NOMO-1 treated with DMSO at 0.1 percent for 48 hours (cell line): ENCODE measurements around the gene MSMO1.

Source experiments
- DNase-seq: peaks from one replicate; lab custom pipeline; 2025; ENCODE audit not compliant: unreplicated experiment; lab: John Stamatoyannopoulos, UW

The MSMO1 gene

DNA sequence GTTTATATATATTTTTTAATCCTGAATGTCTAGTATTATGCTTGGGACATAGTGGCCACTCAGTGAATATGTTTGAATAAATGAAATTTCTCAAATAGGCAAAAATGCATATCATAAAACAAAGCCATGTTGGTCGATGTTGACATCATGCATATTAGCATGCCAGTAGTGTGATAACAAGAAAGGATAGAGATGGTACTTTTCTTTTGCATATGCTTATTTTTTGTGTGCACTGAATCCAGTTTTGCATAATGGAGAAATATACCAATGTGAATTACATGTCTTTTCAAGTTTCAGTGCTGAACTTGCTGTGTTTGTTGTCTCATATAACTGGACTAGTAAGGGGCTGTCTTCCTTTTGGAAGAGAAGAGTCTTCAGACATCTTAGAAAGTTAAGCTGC is 58.9 kb downstream of the MSMO1 start:
- DNase-seq = no peak

DNA sequence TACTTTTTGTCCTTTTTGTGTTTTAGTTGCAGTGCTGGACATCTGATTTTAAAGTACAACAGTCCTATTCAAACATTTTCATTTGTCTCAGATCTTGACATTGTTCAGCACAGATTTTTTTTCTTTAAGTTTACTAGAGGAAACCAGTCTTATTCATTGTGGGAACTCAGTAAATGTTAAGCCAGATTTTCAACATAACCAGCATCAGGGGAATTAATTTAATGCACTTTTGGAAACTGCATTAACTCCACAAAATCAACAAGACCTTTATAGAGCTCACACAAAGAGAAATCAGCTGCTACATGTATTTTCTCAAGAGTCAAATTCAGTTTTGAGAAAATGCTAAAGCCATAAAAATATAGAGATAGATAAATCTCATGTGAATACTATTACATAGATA is 61.3 kb downstream of the MSMO1 start:
- DNase-seq = no peak
